GM12878 (cell line): ENCODE measurements around the gene TMEM208. TPM values are rescaled to one million over a fixed set of nuclear protein-coding genes. Genes with fewer than 3 reads are reported as not detected.

Experiments used
- ATAC-seq: fragments of 200-7000 bp; cut with Tn5 transposase; 3 replicates; pipeline ENCODE4 v1.9.1; 2020; ENCODE audit warnings: mild to moderate bottlenecking, moderate library complexity
- BruUV-seq: library from RNA; stranded (reverse); fragments of 400-500 nt; replicated peaks from 2 replicates; lab custom pipeline; 2021; lab: Mats Ljungman, UMichigan
- CTCF ChIA-PET: fragments of 300-600 bp; sonication (Branson Sonifier 250); formaldehyde crosslinking; extraction: SDS; loops from one replicate; lab custom pipeline; 2021; ENCODE audit warnings: inconsistent platforms; lab: Yijun Ruan, JAX
- POLR2A ChIA-PET: fragments of 350-600 bp; formaldehyde crosslinking; extraction: SDS; loops from one replicate; lab custom pipeline; 2021; ENCODE audit warnings: inconsistent platforms; lab: Charles Lee
- RAD21 ChIA-PET: fragments of 300-600 bp; sonication (Branson Sonifier 250); formaldehyde crosslinking; loops from one replicate; lab custom pipeline; 2023; ENCODE audit warnings: antibody characterized with exemption; ENCODE audit not compliant: unreplicated experiment; lab: Charles Lee
- SMC1A ChIA-PET: fragments of 300-600 bp; sonication (Branson Sonifier 250); formaldehyde crosslinking; loops from one replicate; lab custom pipeline; 2023; ENCODE audit not compliant: unreplicated experiment, uncharacterized antibody; lab: Charles Lee
- DNase-seq: peaks from one replicate; pipeline ENCODE4 v3.0.0-alpha.2; 2011; ENCODE audit warnings: low read depth, low spot score
- FAIRE-seq: peaks from 3 replicates; lab custom pipeline; 2011; peaks lifted over from hg19 to GRCh38; lab: Jason Lieb, UNC
- H2AFZ ChIP-seq: 2 replicates; pipeline ENCODE4 v1.6.0; 2011; ENCODE audit warnings: low read depth, low read length, control low read depth; ENCODE audit not compliant: control insufficient read depth
- H3K27ac ChIP-seq: 2 replicates; pipeline ENCODE4 v1.5.1; 2011; ENCODE audit warnings: control low read depth; ENCODE audit not compliant: control insufficient read depth, insufficient read depth
- H3K27me3 ChIP-seq, 2 experiments: replicated peaks in 1 of 2; 2 replicates each; pipeline versions ENCODE4 v1.6.0 to v1.6.1; 2011; ENCODE audit warnings: low read length in 1 of 2; ENCODE audit not compliant: control insufficient read depth in 2 of 2, insufficient read depth in 2 of 2
- H3K36me3 ChIP-seq, 2 experiments: 2 replicates each; pipeline ENCODE4 v1.5.1; 2011; ENCODE audit warnings: low read length in 1 of 2; ENCODE audit not compliant: control insufficient read depth in 2 of 2, insufficient read depth in 2 of 2
- H3K4me1 ChIP-seq: 2 replicates; pipeline ENCODE4 v1.6.1; 2011; ENCODE audit warnings: mild to moderate bottlenecking, low read length, moderate library complexity, mixed read lengths; ENCODE audit not compliant: control insufficient read depth, insufficient read depth
- H3K4me2 ChIP-seq: 2 replicates; pipeline ENCODE4 v1.6.0; 2011; ENCODE audit warnings: control low read depth; ENCODE audit not compliant: control insufficient read depth, insufficient read depth
- H3K4me3 ChIP-seq: fragments of 200-600 bp; sonication (generic); 2 replicates; pipeline ENCODE4 v1.5.1; 2016
- H3K79me2 ChIP-seq: 2 replicates; pipeline ENCODE4 v1.6.0; 2011; ENCODE audit warnings: low read length; ENCODE audit not compliant: control insufficient read depth, insufficient read depth
- H3K9ac ChIP-seq: 2 replicates; pipeline ENCODE4 v1.8.0; 2011; ENCODE audit warnings: low read length, control low read depth, mixed read lengths; ENCODE audit not compliant: control insufficient read depth, insufficient read depth
- H3K9me3 ChIP-seq: replicated peaks from 3 replicates; pipeline ENCODE4 v1.5.1; 2011; ENCODE audit warnings: mild to moderate bottlenecking, low read length; ENCODE audit not compliant: control insufficient read depth, insufficient read depth
- H4K20me1 ChIP-seq: 2 replicates; pipeline ENCODE4 v1.6.0; 2011; ENCODE audit not compliant: control insufficient read depth, insufficient read depth
- CREM ChIP-seq: IDR thresholded peaks from 2 replicates; pipeline ENCODE4 v1.6.1; 2014; ENCODE audit warnings: antibody characterized with exemption, low read depth
- GATAD2B ChIP-seq: fragments of 450-650 bp; conservative IDR thresholded peaks from 2 replicates; pipeline ENCODE4 v1.6.1; 2017; ENCODE audit warnings: low read depth, mild to moderate bottlenecking, moderate library complexity
- IKZF1 ChIP-seq: fragments of 450-650 bp; conservative IDR thresholded peaks from 2 replicates; pipeline ENCODE4 v1.6.1; 2017; ENCODE audit warnings: antibody characterized with exemption, mild to moderate bottlenecking
- KDM1A ChIP-seq: fragments of 200-600 bp; sonication (generic); IDR thresholded peaks from 2 replicates; pipeline ENCODE4 v1.6.1; 2016; ENCODE audit warnings: borderline replicate concordance
- NFYB ChIP-seq: IDR thresholded peaks from 2 replicates; pipeline ENCODE4 v1.6.1; 2011; ENCODE audit warnings: low read depth, mild to moderate bottlenecking, low read length, improper control_type of control experiment, moderate library complexity; ENCODE audit not compliant: insufficient read depth
- NRF1 ChIP-seq: conservative IDR thresholded peaks from 2 replicates; pipeline ENCODE4 v1.6.1; 2011; ENCODE audit warnings: mild to moderate bottlenecking, low read depth, low read length, improper control_type of control experiment
- RUNX3 ChIP-seq: IDR thresholded peaks from 2 replicates; pipeline ENCODE4 v1.6.1; 2012; ENCODE audit warnings: low read length, inconsistent platforms
- USF1 ChIP-seq: IDR thresholded peaks from 2 replicates; pipeline ENCODE4 v1.6.1; 2011; ENCODE audit warnings: borderline replicate concordance, low read depth, mild to moderate bottlenecking, moderate library complexity, mixed read lengths, low read length; ENCODE audit not compliant: insufficient read depth; ENCODE audit errors: extremely low read length
- ZSCAN29 ChIP-seq: fragments of 450-650 bp; IDR thresholded peaks from 2 replicates; pipeline ENCODE4 v1.6.1; 2017; ENCODE audit warnings: mild to moderate bottlenecking, moderate library complexity
- WGBS: methylation state at CpG from one replicate; pipeline ENCODE4 v1.1.6; 2016; ENCODE audit warnings: low lambda C conversion rate; ENCODE audit not compliant: insufficient replicate concordance, insufficient coverage; ENCODE audit errors: missing lambda C conversion rate; 5-methylcytosine and 5-hydroxymethylcytosine counted together
- in situ Hi-C: fragments of 300-500 bp; cut with MboI; formaldehyde crosslinking; loops from 9 replicates; pipeline ENCODE4 v1.14.3; 2018; ENCODE audit warnings: mixed read lengths
- intact Hi-C: fragments of 100-400 bp; cut with micrococcal nuclease; formaldehyde crosslinking; loops from one replicate; pipeline ENCODE4 v1.14.2; 2022; ENCODE audit not compliant: unreplicated experiment
- polyA plus RNA-seq, 11 experiments: library from polyadenylated mRNA; depleted of rRNA in 4 of 11; unstranded in 6 of 11; stranded (reverse) in 5 of 11; fragments of >200 nt; fragmentation: Nextera tagmentation in 4 of 11; fragmentation: Illumina TruSeq in 1 of 11; extraction: Ambion mirVana in 4 of 11; extraction: Trizol in 1 of 11; gene quantifications; 1 replicate in 1 of 11; 2 replicates in 10 of 11; pipeline versions ENCODE4 v1.2.1 to v1.2.3, GENCODE V29; 2011 to 2016; ENCODE audit warnings: inconsistent platforms in 2 of 11, missing spikeins in 2 of 11, low read depth in 1 of 11
- total RNA-seq, 4 experiments: library from RNA; depleted of rRNA in 3 of 4; stranded (reverse); fragments of >200 nt in 3 of 4; fragmentation: Illumina TruSeq in 1 of 4; extraction: Trizol in 1 of 4; gene quantifications; 2 replicates each; pipeline versions ENCODE4 v1.2.1 to v1.2.3, GENCODE V29; 2013 to 2021
- TF ChIP-seq, protein P1 (sequence below): fragments of 450-650 bp; conservative IDR thresholded peaks from 2 replicates; pipeline ENCODE4 v1.6.1; 2017; ENCODE audit warnings: mild to moderate bottlenecking, moderate library complexity
- TF ChIP-seq, protein P2 (sequence below): IDR thresholded peaks from 2 replicates; pipeline ENCODE4 v1.6.1; 2012; ENCODE audit warnings: low read depth, low read length, improper control_type of control experiment
- TF ChIP-seq, protein P3 (sequence below): fragments of 450-650 bp; IDR thresholded peaks from 2 replicates; pipeline ENCODE4 v1.6.1; 2017; ENCODE audit warnings: mild to moderate bottlenecking, moderate library complexity

Gene TMEM208
- total and polyA plus RNA-seq, 10 of the 15 experiments (the other 5 are each of a cell fraction or from before 2014, with no cell fraction given) = 34.1 to 244 (median 54.1) TPM

DNA sequence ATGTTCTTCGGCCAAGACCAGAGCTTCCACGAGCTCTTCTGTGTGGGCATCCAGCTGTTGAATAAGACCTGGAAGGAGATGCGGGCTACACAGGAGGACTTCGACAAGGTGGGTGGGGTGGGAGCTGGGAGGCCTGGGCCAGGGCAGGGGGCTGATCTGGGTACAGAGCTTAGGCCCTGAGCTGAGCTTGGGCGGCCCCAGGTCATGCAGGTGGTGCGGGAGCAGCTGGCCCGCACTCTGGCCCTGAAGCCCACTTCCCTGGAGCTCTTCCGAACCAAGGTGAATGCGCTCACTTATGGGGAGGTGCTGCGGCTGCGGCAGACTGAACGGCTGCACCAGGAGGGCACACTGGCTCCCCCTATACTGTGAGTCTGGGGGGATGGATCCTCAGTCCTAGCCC, 24.5 kb upstream of the TMEM208 start:
- no peaks in the 10 kb centered on the region for H3K27me3 ChIP-seq
- intact Hi-C loops (no loop called here), in situ Hi-C loops (no loop called here)
- peaks cover 8 to 37% of the 10 kb centered on the region in 2 experiments; a peak in 3 of 4 replicates for H3K36me3 ChIP-seq
- BruUV-seq = no TSS peak
- H2AFZ ChIP-seq = no peak overlapping the region
- ChIA-PET POLR2A (interaction anchor here (1.2 kb wide), 1 partner anchor 9 kb away, joined by 5 read pairs; no protein-coding TSS in a partner anchor), CTCF (interaction anchor here (0.6 kb wide), 1 partner anchor 74 kb away, joined by 3 read pairs; no protein-coding TSS in a partner anchor), SMC1A (no interaction called here), RAD21 (interaction anchor here (1.0 kb wide), 1 partner anchor 9 kb away, joined by 3 read pairs; no protein-coding TSS in a partner anchor)
- H3K4me2 ChIP-seq = no peak overlapping the region
- no peaks in the 10 kb centered on the region for H4K20me1 ChIP-seq
- H3K4me1 ChIP-seq = no peaks in the 10 kb centered on the region
- FAIRE-seq = no peak
- no peaks in the 10 kb centered on the region for H3K9me3 ChIP-seq
- no peak overlapping the region for H3K9ac ChIP-seq
- H3K79me2 ChIP-seq = no peaks in the 10 kb centered on the region
- DNase-seq = no peak
- TF ChIP-seq CREM (no peak), ZSCAN29 (no peak), KDM1A (no peak), USF1 (no peak), NFYB (no peak), IKZF1 (no peak), GATAD2B (no peak), RUNX3 (no peak), NRF1 (no peak)
- TF ChIP-seq, protein P1, sequence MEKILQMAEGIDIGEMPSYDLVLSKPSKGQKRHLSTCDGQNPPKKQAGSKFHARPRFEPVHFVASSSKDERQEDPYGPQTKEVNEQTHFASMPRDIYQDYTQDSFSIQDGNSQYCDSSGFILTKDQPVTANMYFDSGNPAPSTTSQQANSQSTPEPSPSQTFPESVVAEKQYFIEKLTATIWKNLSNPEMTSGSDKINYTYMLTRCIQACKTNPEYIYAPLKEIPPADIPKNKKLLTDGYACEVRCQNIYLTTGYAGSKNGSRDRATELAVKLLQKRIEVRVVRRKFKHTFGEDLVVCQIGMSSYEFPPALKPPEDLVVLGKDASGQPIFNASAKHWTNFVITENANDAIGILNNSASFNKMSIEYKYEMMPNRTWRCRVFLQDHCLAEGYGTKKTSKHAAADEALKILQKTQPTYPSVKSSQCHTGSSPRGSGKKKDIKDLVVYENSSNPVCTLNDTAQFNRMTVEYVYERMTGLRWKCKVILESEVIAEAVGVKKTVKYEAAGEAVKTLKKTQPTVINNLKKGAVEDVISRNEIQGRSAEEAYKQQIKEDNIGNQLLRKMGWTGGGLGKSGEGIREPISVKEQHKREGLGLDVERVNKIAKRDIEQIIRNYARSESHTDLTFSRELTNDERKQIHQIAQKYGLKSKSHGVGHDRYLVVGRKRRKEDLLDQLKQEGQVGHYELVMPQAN = no peak
- TF ChIP-seq, protein P2, sequence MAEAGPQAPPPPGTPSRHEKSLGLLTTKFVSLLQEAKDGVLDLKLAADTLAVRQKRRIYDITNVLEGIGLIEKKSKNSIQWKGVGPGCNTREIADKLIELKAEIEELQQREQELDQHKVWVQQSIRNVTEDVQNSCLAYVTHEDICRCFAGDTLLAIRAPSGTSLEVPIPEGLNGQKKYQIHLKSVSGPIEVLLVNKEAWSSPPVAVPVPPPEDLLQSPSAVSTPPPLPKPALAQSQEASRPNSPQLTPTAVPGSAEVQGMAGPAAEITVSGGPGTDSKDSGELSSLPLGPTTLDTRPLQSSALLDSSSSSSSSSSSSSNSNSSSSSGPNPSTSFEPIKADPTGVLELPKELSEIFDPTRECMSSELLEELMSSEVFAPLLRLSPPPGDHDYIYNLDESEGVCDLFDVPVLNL = no peak
- TF ChIP-seq, protein P3, sequence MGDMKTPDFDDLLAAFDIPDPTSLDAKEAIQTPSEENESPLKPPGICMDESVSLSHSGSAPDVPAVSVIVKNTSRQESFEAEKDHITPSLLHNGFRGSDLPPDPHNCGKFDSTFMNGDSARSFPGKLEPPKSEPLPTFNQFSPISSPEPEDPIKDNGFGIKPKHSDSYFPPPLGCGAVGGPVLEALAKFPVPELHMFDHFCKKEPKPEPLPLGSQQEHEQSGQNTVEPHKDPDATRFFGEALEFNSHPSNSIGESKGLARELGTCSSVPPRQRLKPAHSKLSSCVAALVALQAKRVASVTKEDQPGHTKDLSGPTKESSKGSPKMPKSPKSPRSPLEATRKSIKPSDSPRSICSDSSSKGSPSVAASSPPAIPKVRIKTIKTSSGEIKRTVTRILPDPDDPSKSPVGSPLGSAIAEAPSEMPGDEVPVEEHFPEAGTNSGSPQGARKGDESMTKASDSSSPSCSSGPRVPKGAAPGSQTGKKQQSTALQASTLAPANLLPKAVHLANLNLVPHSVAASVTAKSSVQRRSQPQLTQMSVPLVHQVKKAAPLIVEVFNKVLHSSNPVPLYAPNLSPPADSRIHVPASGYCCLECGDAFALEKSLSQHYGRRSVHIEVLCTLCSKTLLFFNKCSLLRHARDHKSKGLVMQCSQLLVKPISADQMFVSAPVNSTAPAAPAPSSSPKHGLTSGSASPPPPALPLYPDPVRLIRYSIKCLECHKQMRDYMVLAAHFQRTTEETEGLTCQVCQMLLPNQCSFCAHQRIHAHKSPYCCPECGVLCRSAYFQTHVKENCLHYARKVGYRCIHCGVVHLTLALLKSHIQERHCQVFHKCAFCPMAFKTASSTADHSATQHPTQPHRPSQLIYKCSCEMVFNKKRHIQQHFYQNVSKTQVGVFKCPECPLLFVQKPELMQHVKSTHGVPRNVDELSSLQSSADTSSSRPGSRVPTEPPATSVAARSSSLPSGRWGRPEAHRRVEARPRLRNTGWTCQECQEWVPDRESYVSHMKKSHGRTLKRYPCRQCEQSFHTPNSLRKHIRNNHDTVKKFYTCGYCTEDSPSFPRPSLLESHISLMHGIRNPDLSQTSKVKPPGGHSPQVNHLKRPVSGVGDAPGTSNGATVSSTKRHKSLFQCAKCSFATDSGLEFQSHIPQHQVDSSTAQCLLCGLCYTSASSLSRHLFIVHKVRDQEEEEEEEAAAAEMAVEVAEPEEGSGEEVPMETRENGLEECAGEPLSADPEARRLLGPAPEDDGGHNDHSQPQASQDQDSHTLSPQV = no peak
- no peak for ATAC-seq
- WGBS = 98% methylated on average over 12 of the region's 12 CpGs
- H3K27ac ChIP-seq = no peak overlapping the region
- H3K4me3 ChIP-seq = no peak overlapping the region
